ENCODE measurements around the gene EHF. TPM values are rescaled to one million over a fixed set of nuclear protein-coding genes. Genes with fewer than 3 reads are reported as not detected.

EHF gene
- polyA plus RNA-seq, 1 donor from 2014 or later: 0.17 TPM

GRCh38 chr11:34604145-34604544 lies 16.7 kb upstream of the EHF start:
- H3K4me2 ChIP-seq (ENCODE audit: low read length): no peak overlapping the region
- H2AFZ ChIP-seq (ENCODE audit: low read depth, low read length): no peak overlapping the region
- no peak overlapping the region for H3K27ac ChIP-seq (ENCODE audit: low read length)
- H3K36me3 ChIP-seq (ENCODE audit: insufficient read depth, low read length): no peaks in the 10 kb centered on the region
- no peaks in the 10 kb centered on the region for H3K27me3 ChIP-seq (ENCODE audit: insufficient read depth, low read depth, low read length)
- H3K9ac ChIP-seq (ENCODE audit: low read length): no peak overlapping the region
- H3K79me2 ChIP-seq (replicated peaks; ENCODE audit: insufficient read depth, low read length): no peaks in the 10 kb centered on the region
- H3K4me3 ChIP-seq (ENCODE audit: low read length): no peak overlapping the region
- TF ChIP-seq POLR2AphosphoS5 (IDR thresholded peaks at IDR 0.05) (no peak), MXI1 (conservative IDR thresholded peaks at IDR 0.05; ENCODE audit: poor library complexity, severe bottlenecking) (no peak), SMC3 (conservative IDR thresholded peaks at IDR 0.05; ENCODE audit: poor library complexity) (no peak), EP300 (conservative IDR thresholded peaks at IDR 0.05; ENCODE audit: poor library complexity, severe bottlenecking) (no peak), EZH2 (IDR thresholded peaks at IDR 0.05; ENCODE audit: borderline replicate concordance, insufficient read depth, low read length, poor library complexity, severe bottlenecking) (no peak), RAD21 (conservative IDR thresholded peaks at IDR 0.05) (no peak), TAF1 (IDR thresholded peaks at IDR 0.05; ENCODE audit: low read depth) (no peak)
- TF ChIP-seq, protein P1, sequence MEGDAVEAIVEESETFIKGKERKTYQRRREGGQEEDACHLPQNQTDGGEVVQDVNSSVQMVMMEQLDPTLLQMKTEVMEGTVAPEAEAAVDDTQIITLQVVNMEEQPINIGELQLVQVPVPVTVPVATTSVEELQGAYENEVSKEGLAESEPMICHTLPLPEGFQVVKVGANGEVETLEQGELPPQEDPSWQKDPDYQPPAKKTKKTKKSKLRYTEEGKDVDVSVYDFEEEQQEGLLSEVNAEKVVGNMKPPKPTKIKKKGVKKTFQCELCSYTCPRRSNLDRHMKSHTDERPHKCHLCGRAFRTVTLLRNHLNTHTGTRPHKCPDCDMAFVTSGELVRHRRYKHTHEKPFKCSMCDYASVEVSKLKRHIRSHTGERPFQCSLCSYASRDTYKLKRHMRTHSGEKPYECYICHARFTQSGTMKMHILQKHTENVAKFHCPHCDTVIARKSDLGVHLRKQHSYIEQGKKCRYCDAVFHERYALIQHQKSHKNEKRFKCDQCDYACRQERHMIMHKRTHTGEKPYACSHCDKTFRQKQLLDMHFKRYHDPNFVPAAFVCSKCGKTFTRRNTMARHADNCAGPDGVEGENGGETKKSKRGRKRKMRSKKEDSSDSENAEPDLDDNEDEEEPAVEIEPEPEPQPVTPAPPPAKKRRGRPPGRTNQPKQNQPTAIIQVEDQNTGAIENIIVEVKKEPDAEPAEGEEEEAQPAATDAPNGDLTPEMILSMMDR (IDR thresholded peaks at IDR 0.05; ENCODE audit: poor library complexity, severe bottlenecking): no peak
- TF ChIP-seq, protein P2, sequence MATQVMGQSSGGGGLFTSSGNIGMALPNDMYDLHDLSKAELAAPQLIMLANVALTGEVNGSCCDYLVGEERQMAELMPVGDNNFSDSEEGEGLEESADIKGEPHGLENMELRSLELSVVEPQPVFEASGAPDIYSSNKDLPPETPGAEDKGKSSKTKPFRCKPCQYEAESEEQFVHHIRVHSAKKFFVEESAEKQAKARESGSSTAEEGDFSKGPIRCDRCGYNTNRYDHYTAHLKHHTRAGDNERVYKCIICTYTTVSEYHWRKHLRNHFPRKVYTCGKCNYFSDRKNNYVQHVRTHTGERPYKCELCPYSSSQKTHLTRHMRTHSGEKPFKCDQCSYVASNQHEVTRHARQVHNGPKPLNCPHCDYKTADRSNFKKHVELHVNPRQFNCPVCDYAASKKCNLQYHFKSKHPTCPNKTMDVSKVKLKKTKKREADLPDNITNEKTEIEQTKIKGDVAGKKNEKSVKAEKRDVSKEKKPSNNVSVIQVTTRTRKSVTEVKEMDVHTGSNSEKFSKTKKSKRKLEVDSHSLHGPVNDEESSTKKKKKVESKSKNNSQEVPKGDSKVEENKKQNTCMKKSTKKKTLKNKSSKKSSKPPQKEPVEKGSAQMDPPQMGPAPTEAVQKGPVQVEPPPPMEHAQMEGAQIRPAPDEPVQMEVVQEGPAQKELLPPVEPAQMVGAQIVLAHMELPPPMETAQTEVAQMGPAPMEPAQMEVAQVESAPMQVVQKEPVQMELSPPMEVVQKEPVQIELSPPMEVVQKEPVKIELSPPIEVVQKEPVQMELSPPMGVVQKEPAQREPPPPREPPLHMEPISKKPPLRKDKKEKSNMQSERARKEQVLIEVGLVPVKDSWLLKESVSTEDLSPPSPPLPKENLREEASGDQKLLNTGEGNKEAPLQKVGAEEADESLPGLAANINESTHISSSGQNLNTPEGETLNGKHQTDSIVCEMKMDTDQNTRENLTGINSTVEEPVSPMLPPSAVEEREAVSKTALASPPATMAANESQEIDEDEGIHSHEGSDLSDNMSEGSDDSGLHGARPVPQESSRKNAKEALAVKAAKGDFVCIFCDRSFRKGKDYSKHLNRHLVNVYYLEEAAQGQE (IDR thresholded peaks at IDR 0.05; ENCODE audit: borderline replicate concordance): no peak
- no peaks in the 10 kb centered on the region for H4K20me1 ChIP-seq (ENCODE audit: insufficient read depth)
- no peaks in the 10 kb centered on the region for H3F3A ChIP-seq (ENCODE audit: insufficient read depth, low read length, poor library complexity, severe bottlenecking)
- no peaks in the 10 kb centered on the region for H3K9me2 ChIP-seq (ENCODE audit: insufficient read depth, low read length)
- no peaks in the 10 kb centered on the region for H3K9me3 ChIP-seq (ENCODE audit: low read length)

- Histone ChIP-seq H4K20me1 (ENCODE audit: insufficient read depth) (no peaks in the 10 kb centered on the region), H3K79me2 (replicated peaks; ENCODE audit: insufficient read depth, low read length) (no peaks in the 10 kb centered on the region), H3K27ac (ENCODE audit: low read length) (no peak overlapping the region), H3K9me3 (ENCODE audit: low read length) (no peaks in the 10 kb centered on the region), H3K4me3 (ENCODE audit: low read length) (no peak overlapping the region), H3F3A (ENCODE audit: insufficient read depth, low read length, poor library complexity, severe bottlenecking) (no peaks in the 10 kb centered on the region), H3K27me3 (ENCODE audit: insufficient read depth, low read depth, low read length) (no peaks in the 10 kb centered on the region), H2AFZ (ENCODE audit: low read depth, low read length) (no peak overlapping the region), H3K4me2 (ENCODE audit: low read length) (no peak overlapping the region), H3K9me2 (ENCODE audit: insufficient read depth, low read length) (no peaks in the 10 kb centered on the region), H3K9ac (ENCODE audit: low read length) (no peak overlapping the region), H3K36me3 (ENCODE audit: insufficient read depth, low read length) (no peaks in the 10 kb centered on the region)
- no peak for TF ChIP-seq RAD21 (conservative IDR thresholded peaks at IDR 0.05)
- no peak for TF ChIP-seq POLR2AphosphoS5 (IDR thresholded peaks at IDR 0.05)
- TF ChIP-seq TAF1 (IDR thresholded peaks at IDR 0.05; ENCODE audit: low read depth): no peak
- no peak for TF ChIP-seq EP300 (conservative IDR thresholded peaks at IDR 0.05; ENCODE audit: poor library complexity, severe bottlenecking)
- TF ChIP-seq, protein P2 (IDR thresholded peaks at IDR 0.05; ENCODE audit: borderline replicate concordance): no peak
- TF ChIP-seq EZH2 (IDR thresholded peaks at IDR 0.05; ENCODE audit: borderline replicate concordance, insufficient read depth, low read length, poor library complexity, severe bottlenecking): no peak
- no peak for TF ChIP-seq MXI1 (conservative IDR thresholded peaks at IDR 0.05; ENCODE audit: poor library complexity, severe bottlenecking)
- TF ChIP-seq, protein P1 (IDR thresholded peaks at IDR 0.05; ENCODE audit: poor library complexity, severe bottlenecking): no peak
- no peak for TF ChIP-seq SMC3 (conservative IDR thresholded peaks at IDR 0.05; ENCODE audit: poor library complexity)
These were observed 16.0 kb upstream of the EHF start for GRCh38 chr11:34604911-34605310.
